H9 (cell line): Measurements from ENCODE around the gene NTSR2. TPM values are rescaled to one million over a fixed set of nuclear protein-coding genes. Genes with fewer than 3 reads are reported as not detected.

Source experiments
- DNase-seq: peaks from one replicate; pipeline ENCODE4 v3.0.0-alpha.2; 2017
- H2AFZ ChIP-seq: one replicate; pipeline ENCODE4 v1.6.1; 2013; ENCODE audit warnings: mild to moderate bottlenecking, low read length, control low read depth, moderate library complexity
- H2AK5ac ChIP-seq: 2 replicates; pipeline ENCODE4 v1.6.1; 2013; ENCODE audit warnings: low read length, control low read depth, mixed read lengths; ENCODE audit not compliant: insufficient read length
- H2BK120ac ChIP-seq: one replicate; pipeline ENCODE4 v1.6.1; 2013; ENCODE audit warnings: low read depth, mild to moderate bottlenecking, low read length, control low read depth, inconsistent platforms; ENCODE audit not compliant: poor library complexity, severe bottlenecking
- H2BK12ac ChIP-seq: 2 replicates; pipeline ENCODE4 v1.6.1; 2013; ENCODE audit warnings: low read length, control low read depth, mixed read lengths, low read depth; ENCODE audit not compliant: insufficient read length
- H2BK15ac ChIP-seq: 2 replicates; pipeline ENCODE4 v1.6.1; 2013; ENCODE audit warnings: low read depth, low read length, control low read depth
- H2BK20ac ChIP-seq: one replicate; pipeline ENCODE4 v1.6.1; 2013; ENCODE audit warnings: low read depth, mild to moderate bottlenecking, low read length, control low read depth, inconsistent platforms; ENCODE audit not compliant: poor library complexity, severe bottlenecking
- H2BK5ac ChIP-seq: 2 replicates; pipeline ENCODE4 v1.6.1; 2013; ENCODE audit warnings: low read length, control low read depth, mixed read lengths; ENCODE audit not compliant: insufficient read length
- H3K14ac ChIP-seq: 2 replicates; pipeline ENCODE4 v1.6.1; 2013; ENCODE audit warnings: low read length, control low read depth; ENCODE audit not compliant: insufficient read depth
- H3K18ac ChIP-seq: 2 replicates; pipeline ENCODE4 v1.6.1; 2013; ENCODE audit warnings: low read depth, mild to moderate bottlenecking, mixed read lengths, low read length, control low read depth; ENCODE audit not compliant: insufficient read length
- H3K23ac ChIP-seq: 2 replicates; pipeline ENCODE4 v1.6.1; 2013; ENCODE audit warnings: low read length, control low read depth, mixed read lengths, low read depth; ENCODE audit not compliant: insufficient read length
- H3K23me2 ChIP-seq: 2 replicates; pipeline ENCODE4 v1.6.1; 2013; ENCODE audit warnings: low read depth, mild to moderate bottlenecking, mixed read lengths, low read length, control low read depth; ENCODE audit not compliant: insufficient read length, poor library complexity, severe bottlenecking
- H3K27ac ChIP-seq: 2 replicates; pipeline ENCODE4 v1.5.1; 2013; ENCODE audit warnings: low read length, control low read depth, mixed read lengths, low read depth; ENCODE audit not compliant: insufficient read length
- H3K27me3 ChIP-seq: 2 replicates; pipeline ENCODE4 v1.6.1; 2013; ENCODE audit warnings: low read length, control low read depth, inconsistent platforms; ENCODE audit not compliant: insufficient read depth
- H3K4ac ChIP-seq: 2 replicates; pipeline ENCODE4 v1.6.1; 2013; ENCODE audit warnings: low read depth, mild to moderate bottlenecking, control low read depth, inconsistent platforms, low read length, moderate library complexity
- H3K4me1 ChIP-seq: 2 replicates; pipeline ENCODE4 v1.6.1; 2013; ENCODE audit warnings: low read length, control low read depth, inconsistent platforms; ENCODE audit not compliant: insufficient read depth
- H3K4me2 ChIP-seq: 2 replicates; pipeline ENCODE4 v1.6.1; 2013; ENCODE audit warnings: low read length, control low read depth, mixed read lengths; ENCODE audit not compliant: insufficient read length, insufficient read depth
- H3K56ac ChIP-seq: 2 replicates; pipeline ENCODE4 v1.6.1; 2013; ENCODE audit warnings: low read depth, mild to moderate bottlenecking, mixed read lengths, low read length, control low read depth; ENCODE audit not compliant: insufficient read length
- H3K79me1 ChIP-seq: 2 replicates; pipeline ENCODE4 v1.6.1; 2013; ENCODE audit warnings: low read depth, mild to moderate bottlenecking, moderate library complexity, low read length, control low read depth, inconsistent platforms; ENCODE audit not compliant: insufficient read depth, poor library complexity, severe bottlenecking
- H3K79me2 ChIP-seq: 2 replicates; pipeline ENCODE4 v1.6.1; 2013; ENCODE audit warnings: low read length, control low read depth, inconsistent platforms; ENCODE audit not compliant: insufficient read depth
- H3K9ac ChIP-seq: 2 replicates; pipeline ENCODE4 v1.6.1; 2013; ENCODE audit warnings: low read length, control low read depth, mixed read lengths; ENCODE audit not compliant: insufficient read length; ENCODE audit errors: extremely low read depth
- H3K9me3 ChIP-seq: one replicate; pipeline ENCODE4 v1.6.1; 2013; ENCODE audit warnings: low read depth, low read length, inconsistent platforms; ENCODE audit not compliant: control insufficient read depth
- H3T11ph ChIP-seq: one replicate; pipeline ENCODE4 v1.6.1; 2013; ENCODE audit warnings: mild to moderate bottlenecking, low read length, control low read depth, inconsistent platforms
- H4K20me1 ChIP-seq: one replicate; pipeline ENCODE4 v1.6.1; 2013; ENCODE audit not compliant: control insufficient read depth, insufficient read length, insufficient read depth
- H4K5ac ChIP-seq: 2 replicates; pipeline ENCODE4 v1.6.1; 2013; ENCODE audit warnings: low read depth, mild to moderate bottlenecking, mixed read lengths, low read length, control low read depth; ENCODE audit not compliant: insufficient read length
- H4K8ac ChIP-seq: replicated peaks from 2 replicates; pipeline ENCODE4 v1.6.1; 2013; ENCODE audit warnings: low read length, control low read depth, mixed read lengths, low read depth; ENCODE audit not compliant: insufficient read length
- H4K91ac ChIP-seq: 2 replicates; pipeline ENCODE4 v1.6.1; 2013; ENCODE audit warnings: low read depth, mild to moderate bottlenecking, moderate library complexity, mixed read lengths, low read length, control low read depth; ENCODE audit not compliant: insufficient read length
- H3K27ac Mint-ChIP-seq, 3 experiments: 2 replicates in 2 of 3; 3 replicates in 1 of 3; pipeline ENCODE4 v1.8.0; 2020 to 2021; ENCODE audit warnings: mixed read lengths in 3 of 3, mild to moderate bottlenecking in 1 of 3, moderate library complexity in 1 of 3
- H3K27me3 Mint-ChIP-seq: 2 replicates; pipeline ENCODE4 v1.8.0; 2021; ENCODE audit warnings: low read depth, mild to moderate bottlenecking, moderate library complexity, mixed read lengths
- H3K36me3 Mint-ChIP-seq, 3 experiments: 2 replicates in 2 of 3; 3 replicates in 1 of 3; pipeline ENCODE4 v1.8.0; 2020 to 2021; ENCODE audit warnings: low read depth in 3 of 3, mixed read lengths in 3 of 3; ENCODE audit not compliant: insufficient read depth in 1 of 3
- H3K4me1 Mint-ChIP-seq, 2 experiments: 2 replicates each; pipeline ENCODE4 v1.8.0; 2020; ENCODE audit warnings: mixed read lengths in 2 of 2
- H3K4me3 Mint-ChIP-seq, 2 experiments: 2 replicates in 1 of 2; 3 replicates in 1 of 2; pipeline ENCODE4 v1.8.0; 2020 to 2021; ENCODE audit warnings: mild to moderate bottlenecking in 2 of 2, mixed read lengths in 2 of 2, moderate library complexity in 1 of 2
- H3K9me3 Mint-ChIP-seq, 2 experiments: 2 replicates in 1 of 2; 3 replicates in 1 of 2; pipeline ENCODE4 v1.8.0; 2020; ENCODE audit warnings: mild to moderate bottlenecking in 2 of 2, mixed read lengths in 2 of 2, moderate library complexity in 1 of 2
- WGBS: extraction: QIAGEN DNeasy Blood & Tissue Kit; methylation state at CpG from one replicate; pipeline ENCODE4 v1.1.7; 2013; ENCODE audit warnings: missing lambda C conversion rate, low lambda C conversion rate, mixed read lengths; ENCODE audit not compliant: insufficient read length; ENCODE audit errors: extremely low coverage; 5-methylcytosine and 5-hydroxymethylcytosine counted together
- total RNA-seq: library from RNA; stranded (reverse); gene quantifications from 2 replicates; pipeline ENCODE4 v1.2.1, GENCODE V29; 2021
- TF ChIP-seq, protein P1 (sequence below): fragments of 200-600 bp; sonication (generic); conservative IDR thresholded peaks from 3 replicates; pipeline ENCODE4 v1.8.0; 2021; ENCODE audit warnings: antibody characterized with exemption, mild to moderate bottlenecking

NTSR2 gene
- total RNA-seq, 1 experiment from 2014 or later, result not detected

DNA sequence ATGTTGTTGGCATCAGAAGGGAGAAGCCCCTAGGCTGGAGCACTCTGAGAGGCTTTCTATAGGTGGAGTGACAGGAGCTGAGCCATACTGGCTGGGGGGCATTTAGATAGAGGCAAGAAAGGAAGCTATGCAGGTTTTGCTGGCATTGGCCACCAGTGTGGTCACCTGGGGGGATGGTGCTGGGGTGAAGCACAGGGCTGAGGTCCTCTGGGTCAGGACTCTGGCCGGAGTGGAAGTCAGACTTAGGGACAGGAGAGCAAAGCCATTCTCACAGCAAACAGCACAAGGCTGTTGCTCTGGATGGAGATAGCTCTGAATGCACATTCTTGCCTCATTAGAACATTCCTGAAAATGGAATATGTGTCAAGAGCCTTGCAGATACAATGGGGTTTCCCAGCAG is 47.4 kb downstream of the NTSR2 start:
- peaks cover 35 to 43% (median 40%) of the 10 kb centered on the region in 3 experiments for H3K36me3 Mint-ChIP-seq
- Histone ChIP-seq H3K4ac (no peak overlapping the region), H3K14ac (no peak overlapping the region), H2BK12ac (no peak overlapping the region), H3K79me1 (no peaks in the 10 kb centered on the region), H2BK5ac (no peak overlapping the region), H2BK120ac (no peak overlapping the region), H3K4me1 (no peaks in the 10 kb centered on the region), H3K9ac (no peak overlapping the region), H3K9me3 (no peaks in the 10 kb centered on the region), H2AFZ (no peak overlapping the region), H3K18ac (no peak overlapping the region), H2AK5ac (no peak overlapping the region), H4K20me1 (no peaks in the 10 kb centered on the region), H3K79me2 (no peaks in the 10 kb centered on the region), H3K4me2 (no peak overlapping the region), H3K56ac (no peak overlapping the region), H4K91ac (no peak overlapping the region), H3T11ph (no peak overlapping the region), H3K27ac (no peak overlapping the region), H2BK15ac (no peak overlapping the region), H4K8ac (no peak overlapping the region), H3K23me2 (no peaks in the 10 kb centered on the region), H2BK20ac (no peak overlapping the region), H4K5ac (no peak overlapping the region), H3K27me3 (no peaks in the 10 kb centered on the region), H3K23ac (no peak overlapping the region)
- no peak overlapping the region for H3K27ac Mint-ChIP-seq
- no peaks in the 10 kb centered on the region for H3K27me3 Mint-ChIP-seq
- WGBS, result no CpG with 5 or more reads among the region's 1 CpG
- TF ChIP-seq, protein P1, sequence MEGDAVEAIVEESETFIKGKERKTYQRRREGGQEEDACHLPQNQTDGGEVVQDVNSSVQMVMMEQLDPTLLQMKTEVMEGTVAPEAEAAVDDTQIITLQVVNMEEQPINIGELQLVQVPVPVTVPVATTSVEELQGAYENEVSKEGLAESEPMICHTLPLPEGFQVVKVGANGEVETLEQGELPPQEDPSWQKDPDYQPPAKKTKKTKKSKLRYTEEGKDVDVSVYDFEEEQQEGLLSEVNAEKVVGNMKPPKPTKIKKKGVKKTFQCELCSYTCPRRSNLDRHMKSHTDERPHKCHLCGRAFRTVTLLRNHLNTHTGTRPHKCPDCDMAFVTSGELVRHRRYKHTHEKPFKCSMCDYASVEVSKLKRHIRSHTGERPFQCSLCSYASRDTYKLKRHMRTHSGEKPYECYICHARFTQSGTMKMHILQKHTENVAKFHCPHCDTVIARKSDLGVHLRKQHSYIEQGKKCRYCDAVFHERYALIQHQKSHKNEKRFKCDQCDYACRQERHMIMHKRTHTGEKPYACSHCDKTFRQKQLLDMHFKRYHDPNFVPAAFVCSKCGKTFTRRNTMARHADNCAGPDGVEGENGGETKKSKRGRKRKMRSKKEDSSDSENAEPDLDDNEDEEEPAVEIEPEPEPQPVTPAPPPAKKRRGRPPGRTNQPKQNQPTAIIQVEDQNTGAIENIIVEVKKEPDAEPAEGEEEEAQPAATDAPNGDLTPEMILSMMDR, result no peak
- H3K4me3 Mint-ChIP-seq, result no peak overlapping the region
- H3K4me1 Mint-ChIP-seq, result no peaks in the 10 kb centered on the region
- H3K9me3 Mint-ChIP-seq, result peaks cover 0 to 4% of the 10 kb centered on the region in 2 experiments; a peak in 1 of 5 replicates
- DNase-seq, result no peak
